ENCODE measurements around the gene KDM5A.

DNA sequence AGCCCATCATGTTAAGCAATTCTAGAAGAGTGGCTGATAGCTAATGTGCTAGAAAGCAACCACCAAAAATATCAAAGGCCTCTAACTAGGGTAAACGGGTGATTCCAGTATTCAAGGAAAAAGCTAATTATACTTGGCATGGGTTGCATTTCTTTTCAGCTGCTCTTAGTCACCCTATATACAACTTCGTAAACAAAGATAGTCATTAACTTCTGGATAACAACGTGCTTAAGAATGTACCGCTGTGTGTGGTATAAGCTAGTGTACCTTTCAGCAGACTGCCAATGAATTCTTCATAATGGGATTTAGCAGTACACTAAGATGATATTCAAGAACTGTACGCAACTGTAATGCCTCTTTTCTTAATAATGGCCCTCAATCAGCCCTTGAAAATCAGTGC is 84.3 kb downstream of the KDM5A start:
- TF ChIP-seq, protein P1, sequence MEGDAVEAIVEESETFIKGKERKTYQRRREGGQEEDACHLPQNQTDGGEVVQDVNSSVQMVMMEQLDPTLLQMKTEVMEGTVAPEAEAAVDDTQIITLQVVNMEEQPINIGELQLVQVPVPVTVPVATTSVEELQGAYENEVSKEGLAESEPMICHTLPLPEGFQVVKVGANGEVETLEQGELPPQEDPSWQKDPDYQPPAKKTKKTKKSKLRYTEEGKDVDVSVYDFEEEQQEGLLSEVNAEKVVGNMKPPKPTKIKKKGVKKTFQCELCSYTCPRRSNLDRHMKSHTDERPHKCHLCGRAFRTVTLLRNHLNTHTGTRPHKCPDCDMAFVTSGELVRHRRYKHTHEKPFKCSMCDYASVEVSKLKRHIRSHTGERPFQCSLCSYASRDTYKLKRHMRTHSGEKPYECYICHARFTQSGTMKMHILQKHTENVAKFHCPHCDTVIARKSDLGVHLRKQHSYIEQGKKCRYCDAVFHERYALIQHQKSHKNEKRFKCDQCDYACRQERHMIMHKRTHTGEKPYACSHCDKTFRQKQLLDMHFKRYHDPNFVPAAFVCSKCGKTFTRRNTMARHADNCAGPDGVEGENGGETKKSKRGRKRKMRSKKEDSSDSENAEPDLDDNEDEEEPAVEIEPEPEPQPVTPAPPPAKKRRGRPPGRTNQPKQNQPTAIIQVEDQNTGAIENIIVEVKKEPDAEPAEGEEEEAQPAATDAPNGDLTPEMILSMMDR (optimal IDR thresholded peaks at IDR 0.05 in 1 of 3, IDR thresholded peaks at IDR 0.05 in 1 of 3, conservative IDR thresholded peaks at IDR 0.05 in 1 of 3; ENCODE audit: extremely low read depth in 1 of 3, insufficient read depth in 2 of 3, low read length in 3 of 3) = no peak
- no peak for TF ChIP-seq EZH2 (IDR thresholded peaks at IDR 0.05; ENCODE audit: low read length)

Measured in keratinocyte (primary cell).